GM23248 (cell line): ENCODE results near the gene PTPRN2.

Source experiments
- EZH2 ChIP-seq: fragments of 200-600 bp; sonication (generic); IDR thresholded peaks from 2 replicates; pipeline ENCODE4 v1.6.1; 2018; ENCODE audit warnings: antibody characterized with exemption, mild to moderate bottlenecking; ENCODE audit not compliant: insufficient read depth, poor library complexity, severe bottlenecking
- EZH2phosphoT487 ChIP-seq: fragments of 200-600 bp; sonication (generic); IDR thresholded peaks from 2 replicates; pipeline ENCODE4 v1.6.1; 2018; ENCODE audit warnings: antibody characterized with exemption, moderate library complexity, mild to moderate bottlenecking, low read depth; ENCODE audit not compliant: insufficient read depth

DNA sequence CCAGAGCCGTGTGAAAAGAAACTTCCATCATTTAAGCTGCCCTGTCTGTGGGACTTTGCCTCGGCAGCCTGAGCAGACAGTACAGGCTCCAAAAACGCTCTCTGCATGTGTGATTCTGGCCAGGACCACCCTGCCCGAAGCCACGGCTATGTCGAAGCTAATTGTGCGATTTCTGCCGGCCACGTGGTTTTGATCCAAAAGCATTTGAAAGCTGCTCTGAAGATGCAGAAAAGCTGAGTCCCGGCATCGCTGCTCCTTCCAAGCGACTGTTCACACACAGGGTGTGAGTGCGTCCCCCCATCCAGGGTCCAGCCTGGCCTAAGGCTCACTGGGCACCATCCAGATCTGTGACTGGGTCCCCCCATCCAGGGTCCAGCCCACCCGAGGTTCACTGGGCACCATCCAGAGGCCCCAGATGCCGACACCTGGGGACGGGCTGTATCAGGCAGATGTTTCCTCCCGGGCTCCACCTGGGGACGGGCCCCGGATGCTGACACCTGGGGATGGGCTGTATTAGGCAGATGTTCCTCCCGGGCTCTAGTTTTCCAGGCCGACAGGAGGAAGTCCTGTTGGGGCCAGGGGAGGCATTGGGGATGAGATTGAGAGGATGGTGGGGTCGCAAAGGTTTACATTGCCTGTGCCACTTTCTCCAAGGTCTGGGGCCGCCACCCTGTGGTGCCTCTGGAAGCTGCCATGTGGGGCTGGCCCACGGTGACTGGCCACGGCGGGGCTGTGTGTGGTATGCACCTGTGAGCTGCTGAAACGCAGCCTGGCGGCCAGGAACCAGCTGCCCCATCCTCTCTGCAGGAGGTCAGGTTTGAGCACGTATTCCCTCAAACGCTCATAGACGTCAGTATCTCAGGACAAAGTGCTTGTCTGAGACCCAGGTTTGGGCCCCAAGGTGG lies 723.5 kb downstream of the PTPRN2 start:
- no peak for TF ChIP-seq EZH2phosphoT487
- TF ChIP-seq EZH2: no peak
